ENCODE results near the gene CHST15. TPM values are rescaled to one million over a fixed set of nuclear protein-coding genes. Genes with fewer than 3 reads are reported as not detected.

CHST15 gene
- total and polyA plus RNA-seq, 2 of the 13 experiments (the other 11 are each of a cell fraction or from before 2014, with no cell fraction given), result 1.4 to 94.7 TPM

GRCh38 chr10:124035928-124036558 is 57.4 kb downstream of the CHST15 start:
- peak; percentile 95 for FAIRE-seq
- Histone ChIP-seq H3K36me3 (replicated peaks in 1 of 2; ENCODE audit: control insufficient read depth in 1 of 2, insufficient read depth in 2 of 2, low read length in 2 of 2) (peaks cover 33 to 71% of the 10 kb centered on the region in 2 experiments), H3K4me2 (ENCODE audit: low read depth, low read length) (peak overlapping the region; percentile 30; the same call in 1 of the 2 replicates), H3K9ac (ENCODE audit: insufficient read depth, low read depth, low read length) (no peak overlapping the region), H4K20me1 (ENCODE audit: insufficient read depth, low read length) (no peaks in the 10 kb centered on the region), H3K9me3 (ENCODE audit: low read length) (no peaks in the 10 kb centered on the region), H3K27ac (ENCODE audit: extremely low read length, insufficient read depth, low read length) (peak overlapping the region; percentile 50), H3K4me3 (replicated peaks in 1 of 3; ENCODE audit: insufficient read depth in 1 of 3, low read depth in 2 of 3, low read length in 3 of 3) (peak overlapping the region in 1 of 3 experiments; percentile 5; a peak in 1 of 6 replicates), H3K4me1 (ENCODE audit: insufficient read depth, low read length) (peaks cover 64% of the 10 kb centered on the region), H2AFZ (ENCODE audit: low read length) (no peak overlapping the region), H3K79me2 (ENCODE audit: insufficient read depth, low read length) (no peaks in the 10 kb centered on the region), H3K27me3 (ENCODE audit: control insufficient read depth in 1 of 2, insufficient read depth in 2 of 2, low read length in 2 of 2) (no peaks in the 10 kb centered on the region)
- DNase-seq (ENCODE audit: low spot score), result peak; percentile 96
- in situ Hi-C loops (cut with HindIII; ENCODE audit: extremely low pct_ligation_motif_present, low pct_unique_long_range_greater_than_20kb) (no loop called here), intact Hi-C loops (cut with micrococcal nuclease; ENCODE audit: unreplicated experiment) (loop anchor here (2.0 kb wide), 1 partner anchor 57 kb away; the partner anchor contains the start of gene CHST15)
- BruUV-seq (replicated peaks), result no TSS peak
- ATAC-seq, result peak; percentile 96
- POLR2A ChIA-PET, result interaction anchor here (1.0 to 1.7 kb wide), 6 partner anchors 13 to 383 kb away, joined by 3 to 31 read pairs (median 5); partner anchors contain the start of genes CHST15 and OAT
- WGBS (ENCODE audit: low lambda C conversion rate), result 23% methylated on average over 8 of the region's 21 CpGs
- CTCF ChIA-PET (ENCODE audit: low intra/inter-chr PET ratio, low total read pairs), result no interaction called here
- TF ChIP-seq ZNF674 (CRISPR knock-in tag; IDR thresholded peaks at IDR 0.05; ENCODE audit: low read depth) (no peak), CAMTA2 (CRISPR knock-in tag; IDR thresholded peaks at IDR 0.05; ENCODE audit: borderline replicate concordance) (no peak), ZNF740 (CRISPR knock-in tag; IDR thresholded peaks at IDR 0.05) (no peak), ZNF446 (CRISPR knock-in tag; IDR thresholded peaks at IDR 0.05) (no peak), IKZF1 (IDR thresholded peaks at IDR 0.05) (no peak), MYC (CRISPR knock-in tag; IDR thresholded peaks at IDR 0.05; ENCODE audit: borderline replicate concordance) (peak; percentile 92; the same call in 1 of the 2 replicates), ZNF432 (CRISPR knock-in tag; IDR thresholded peaks at IDR 0.05; ENCODE audit: borderline replicate concordance) (no peak), SPEN (CRISPR knock-in tag; IDR thresholded peaks at IDR 0.05; ENCODE audit: low read depth) (peak; percentile 95; the same call in 1 of the 2 replicates), FOXA3 (CRISPR knock-in tag; IDR thresholded peaks at IDR 0.05) (peak; percentile 96), ZNF362 (CRISPR knock-in tag; IDR thresholded peaks at IDR 0.05; ENCODE audit: borderline replicate concordance) (peak; percentile 65; the same call in 1 of the 2 replicates), POLR2AphosphoS2 (IDR thresholded peaks at IDR 0.05; ENCODE audit: low read depth, low read length) (no peak), IRF2 (CRISPR knock-in tag; IDR thresholded peaks at IDR 0.05) (peak; percentile 93), ZBTB44 (CRISPR knock-in tag; IDR thresholded peaks at IDR 0.05) (no peak), PHF21A (CRISPR knock-in tag; IDR thresholded peaks at IDR 0.05) (peak; percentile 99), PRPF4 (IDR thresholded peaks at IDR 0.05; ENCODE audit: low read depth, low read length, poor library complexity, severe bottlenecking) (no peak), MATR3 (CRISPR knock-in tag; IDR thresholded peaks at IDR 0.05) (no peak), SP140L (CRISPR knock-in tag; IDR thresholded peaks at IDR 0.05; ENCODE audit: borderline replicate concordance) (no peak), SMARCC2 (IDR thresholded peaks at IDR 0.05) (no peak)
- TF ChIP-seq, protein P1, sequence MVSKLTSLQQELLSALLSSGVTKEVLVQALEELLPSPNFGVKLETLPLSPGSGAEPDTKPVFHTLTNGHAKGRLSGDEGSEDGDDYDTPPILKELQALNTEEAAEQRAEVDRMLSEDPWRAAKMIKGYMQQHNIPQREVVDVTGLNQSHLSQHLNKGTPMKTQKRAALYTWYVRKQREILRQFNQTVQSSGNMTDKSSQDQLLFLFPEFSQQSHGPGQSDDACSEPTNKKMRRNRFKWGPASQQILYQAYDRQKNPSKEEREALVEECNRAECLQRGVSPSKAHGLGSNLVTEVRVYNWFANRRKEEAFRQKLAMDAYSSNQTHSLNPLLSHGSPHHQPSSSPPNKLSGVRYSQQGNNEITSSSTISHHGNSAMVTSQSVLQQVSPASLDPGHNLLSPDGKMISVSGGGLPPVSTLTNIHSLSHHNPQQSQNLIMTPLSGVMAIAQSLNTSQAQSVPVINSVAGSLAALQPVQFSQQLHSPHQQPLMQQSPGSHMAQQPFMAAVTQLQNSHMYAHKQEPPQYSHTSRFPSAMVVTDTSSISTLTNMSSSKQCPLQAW (CRISPR knock-in tag; IDR thresholded peaks at IDR 0.05), result peak; percentile 99

Measured in HepG2 (cell line).